ENCODE results near the gene TXNL4B. TPM values are rescaled to one million over a fixed set of nuclear protein-coding genes. Genes with fewer than 3 reads are reported as not detected.

TXNL4B gene
- total RNA-seq, 1 experiment from 2014 or later = 7.7 TPM

DNA sequence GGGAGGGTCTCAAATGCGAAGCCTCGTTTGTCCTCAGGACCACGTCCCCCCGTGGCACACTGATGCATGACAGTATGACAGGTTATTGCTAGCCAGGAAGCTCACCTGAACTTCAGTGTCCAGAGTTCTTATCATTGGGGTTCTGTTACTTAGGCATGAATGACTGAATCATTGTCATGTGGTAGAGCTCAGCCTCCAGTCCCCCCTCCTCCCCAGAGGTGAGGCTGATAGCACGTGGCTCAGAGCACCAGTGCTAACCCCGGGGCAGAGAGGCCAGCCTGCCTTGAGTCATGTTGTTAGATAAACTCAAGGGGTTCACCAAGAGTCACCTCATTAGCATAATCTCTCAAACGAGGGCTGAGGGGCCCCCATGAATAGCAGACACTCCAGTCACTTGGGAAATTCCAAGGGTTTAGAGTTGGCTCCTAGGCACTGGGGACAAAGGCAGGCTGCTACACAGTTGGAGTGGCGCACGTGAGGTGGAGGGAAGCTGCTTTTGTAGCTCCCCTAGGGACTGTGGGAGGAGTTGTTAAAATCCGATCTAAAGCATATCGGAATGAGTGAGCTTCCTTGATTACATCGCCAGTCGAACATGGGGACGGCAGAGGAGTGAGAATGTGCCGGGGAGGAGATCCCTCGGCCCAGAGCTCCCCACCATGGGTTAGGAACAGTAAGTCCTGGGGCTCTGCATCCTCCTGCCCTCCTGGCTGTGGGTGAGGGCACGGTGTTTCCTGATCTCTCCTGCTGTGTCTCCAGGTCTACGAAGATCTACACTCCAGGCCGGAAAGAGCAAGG lies 18.4 kb upstream of the TXNL4B start:
- no peaks in the 10 kb centered on the region for H3K4me1 ChIP-seq (ENCODE audit: control insufficient read depth, insufficient read depth, low read length)
- no peak overlapping the region for H3K4me3 ChIP-seq (ENCODE audit: low read depth in 2 of 2, low read length in 2 of 2)
- BruUV-seq (replicated peaks) = no TSS peak
- ChIA-PET POLR2A (no interaction called here), CTCF (no interaction called here)
- intact Hi-C loops (cut with micrococcal nuclease; ENCODE audit: unreplicated experiment) = no loop called here
- H3K9me3 ChIP-seq (ENCODE audit: control insufficient read depth, insufficient read depth, low read depth, low read length) = no peaks in the 10 kb centered on the region
- TF ChIP-seq, protein P1, sequence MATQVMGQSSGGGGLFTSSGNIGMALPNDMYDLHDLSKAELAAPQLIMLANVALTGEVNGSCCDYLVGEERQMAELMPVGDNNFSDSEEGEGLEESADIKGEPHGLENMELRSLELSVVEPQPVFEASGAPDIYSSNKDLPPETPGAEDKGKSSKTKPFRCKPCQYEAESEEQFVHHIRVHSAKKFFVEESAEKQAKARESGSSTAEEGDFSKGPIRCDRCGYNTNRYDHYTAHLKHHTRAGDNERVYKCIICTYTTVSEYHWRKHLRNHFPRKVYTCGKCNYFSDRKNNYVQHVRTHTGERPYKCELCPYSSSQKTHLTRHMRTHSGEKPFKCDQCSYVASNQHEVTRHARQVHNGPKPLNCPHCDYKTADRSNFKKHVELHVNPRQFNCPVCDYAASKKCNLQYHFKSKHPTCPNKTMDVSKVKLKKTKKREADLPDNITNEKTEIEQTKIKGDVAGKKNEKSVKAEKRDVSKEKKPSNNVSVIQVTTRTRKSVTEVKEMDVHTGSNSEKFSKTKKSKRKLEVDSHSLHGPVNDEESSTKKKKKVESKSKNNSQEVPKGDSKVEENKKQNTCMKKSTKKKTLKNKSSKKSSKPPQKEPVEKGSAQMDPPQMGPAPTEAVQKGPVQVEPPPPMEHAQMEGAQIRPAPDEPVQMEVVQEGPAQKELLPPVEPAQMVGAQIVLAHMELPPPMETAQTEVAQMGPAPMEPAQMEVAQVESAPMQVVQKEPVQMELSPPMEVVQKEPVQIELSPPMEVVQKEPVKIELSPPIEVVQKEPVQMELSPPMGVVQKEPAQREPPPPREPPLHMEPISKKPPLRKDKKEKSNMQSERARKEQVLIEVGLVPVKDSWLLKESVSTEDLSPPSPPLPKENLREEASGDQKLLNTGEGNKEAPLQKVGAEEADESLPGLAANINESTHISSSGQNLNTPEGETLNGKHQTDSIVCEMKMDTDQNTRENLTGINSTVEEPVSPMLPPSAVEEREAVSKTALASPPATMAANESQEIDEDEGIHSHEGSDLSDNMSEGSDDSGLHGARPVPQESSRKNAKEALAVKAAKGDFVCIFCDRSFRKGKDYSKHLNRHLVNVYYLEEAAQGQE (IDR thresholded peaks at IDR 0.05; ENCODE audit: insufficient read depth in 1 of 2, low read depth in 2 of 2, low read length in 1 of 2) = no peak
- TF ChIP-seq SIN3A (IDR thresholded peaks at IDR 0.05; ENCODE audit: borderline replicate concordance, insufficient read depth, low read depth, low read length) (no peak), TCF7L2 (IDR thresholded peaks at IDR 0.05; ENCODE audit: low read depth, low read length) (no peak), POLR2AphosphoS5 (IDR thresholded peaks at IDR 0.05; ENCODE audit: low read depth, low read length) (no peak)
- TF ChIP-seq, protein P2, sequence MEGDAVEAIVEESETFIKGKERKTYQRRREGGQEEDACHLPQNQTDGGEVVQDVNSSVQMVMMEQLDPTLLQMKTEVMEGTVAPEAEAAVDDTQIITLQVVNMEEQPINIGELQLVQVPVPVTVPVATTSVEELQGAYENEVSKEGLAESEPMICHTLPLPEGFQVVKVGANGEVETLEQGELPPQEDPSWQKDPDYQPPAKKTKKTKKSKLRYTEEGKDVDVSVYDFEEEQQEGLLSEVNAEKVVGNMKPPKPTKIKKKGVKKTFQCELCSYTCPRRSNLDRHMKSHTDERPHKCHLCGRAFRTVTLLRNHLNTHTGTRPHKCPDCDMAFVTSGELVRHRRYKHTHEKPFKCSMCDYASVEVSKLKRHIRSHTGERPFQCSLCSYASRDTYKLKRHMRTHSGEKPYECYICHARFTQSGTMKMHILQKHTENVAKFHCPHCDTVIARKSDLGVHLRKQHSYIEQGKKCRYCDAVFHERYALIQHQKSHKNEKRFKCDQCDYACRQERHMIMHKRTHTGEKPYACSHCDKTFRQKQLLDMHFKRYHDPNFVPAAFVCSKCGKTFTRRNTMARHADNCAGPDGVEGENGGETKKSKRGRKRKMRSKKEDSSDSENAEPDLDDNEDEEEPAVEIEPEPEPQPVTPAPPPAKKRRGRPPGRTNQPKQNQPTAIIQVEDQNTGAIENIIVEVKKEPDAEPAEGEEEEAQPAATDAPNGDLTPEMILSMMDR (IDR thresholded peaks at IDR 0.05) = no peak
- no peak overlapping the region for H3K27ac ChIP-seq (ENCODE audit: low read length)
- peak; percentile 12; the same call in 1 of the 2 replicates for ATAC-seq
- no peak for DNase-seq (ENCODE audit: low read depth, low spot score)
- no peaks in the 10 kb centered on the region for H3K27me3 ChIP-seq (ENCODE audit: control insufficient read depth, insufficient read depth, low read length)
- peaks cover 4% of the 10 kb centered on the region for H3K36me3 ChIP-seq (ENCODE audit: control insufficient read depth, insufficient read depth, low read length)
- in situ Hi-C loops (cut with HindIII; ENCODE audit: low pct_unique_long_range_greater_than_20kb, low sequenced_read_pairs) = no loop called here

- ChIA-PET CTCF (no interaction called here), POLR2A (interaction anchor here (0.5 kb wide), 1 partner anchor 961 kb away, joined by 3 read pairs; no protein-coding TSS in a partner anchor)
- BruUV-seq (replicated peaks) = no TSS peak
- Histone ChIP-seq H3K4me3 (ENCODE audit: low read depth in 2 of 2, low read length in 2 of 2) (no peak overlapping the region), H3K36me3 (ENCODE audit: control insufficient read depth, insufficient read depth, low read length) (peaks cover 4% of the 10 kb centered on the region), H3K4me1 (ENCODE audit: control insufficient read depth, insufficient read depth, low read length) (no peaks in the 10 kb centered on the region), H3K9me3 (ENCODE audit: control insufficient read depth, insufficient read depth, low read depth, low read length) (no peaks in the 10 kb centered on the region), H3K27me3 (ENCODE audit: control insufficient read depth, insufficient read depth, low read length) (no peaks in the 10 kb centered on the region), H3K27ac (ENCODE audit: low read length) (no peak overlapping the region)
- DNase-seq (ENCODE audit: low read depth, low spot score) (no peak), ATAC-seq (no peak)
- TF ChIP-seq, protein P2 (IDR thresholded peaks at IDR 0.05) = no peak
- TF ChIP-seq POLR2AphosphoS5 (IDR thresholded peaks at IDR 0.05; ENCODE audit: low read depth, low read length) (no peak), TCF7L2 (IDR thresholded peaks at IDR 0.05; ENCODE audit: low read depth, low read length) (no peak), SIN3A (IDR thresholded peaks at IDR 0.05; ENCODE audit: borderline replicate concordance, insufficient read depth, low read depth, low read length) (no peak)
- TF ChIP-seq, protein P1 (IDR thresholded peaks at IDR 0.05; ENCODE audit: insufficient read depth in 1 of 2, low read depth in 2 of 2, low read length in 1 of 2) = no peak
- in situ Hi-C loops (cut with HindIII; ENCODE audit: low pct_unique_long_range_greater_than_20kb, low sequenced_read_pairs) (no loop called here), intact Hi-C loops (cut with micrococcal nuclease; ENCODE audit: unreplicated experiment) (no loop called here)
Measured at GRCh38 chr16:72110662-72111615, 17.5 kb upstream of the TXNL4B start.

Measured in Panc1 (cell line).